ENCODE results near the gene ILDR2.
A peak's percentile ranks its signal among the peaks of the same experiment; 100 is the strongest.

Gene ILDR2

DNA sequence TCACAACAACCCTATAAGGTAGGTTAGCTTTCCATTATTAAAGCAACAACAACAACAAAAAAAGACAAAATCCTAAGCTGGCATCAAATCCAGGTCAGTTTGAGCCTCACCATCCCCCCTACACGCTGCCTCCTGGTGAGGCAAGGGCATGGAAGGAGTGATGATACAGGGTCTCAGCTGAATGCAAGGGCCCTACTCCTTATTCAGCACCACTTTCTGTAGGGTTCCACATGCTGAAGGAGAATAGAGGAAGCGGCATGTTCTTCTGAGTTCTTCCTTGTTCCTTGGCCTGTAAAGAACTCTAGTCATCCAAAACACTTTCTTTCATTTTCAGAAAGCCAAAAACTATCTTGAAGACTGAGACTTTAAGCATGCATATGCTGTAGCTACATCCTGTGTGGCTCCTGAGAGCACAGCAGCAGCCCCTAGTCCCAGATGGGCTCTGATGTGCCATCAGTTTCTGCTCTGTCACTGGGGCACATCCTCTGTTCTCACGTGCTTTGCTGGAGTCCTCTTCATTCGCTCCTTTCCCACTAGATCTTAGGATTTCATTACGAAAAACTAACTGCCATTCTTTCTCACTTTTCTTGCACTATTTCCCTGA, 6.2 kb downstream of the ILDR2 start:
- DNase-seq (ENCODE audit: low spot score): no peak

- no peak for DNase-seq (ENCODE audit: low spot score)
Measured at GRCh38 chr1:166960858-166961474, 14.4 kb downstream of the ILDR2 start.

GRCh38 chr1:166956872-166957271, 18.5 kb downstream of the ILDR2 start:
- DNase-seq (ENCODE audit: low spot score): no peak

GRCh38 chr1:166956057-166956850, 19.1 kb downstream of the ILDR2 start:
- DNase-seq (ENCODE audit: low spot score): no peak

- DNase-seq (ENCODE audit: low spot score): no peak
Measured at GRCh38 chr1:166953491-166953890, 21.8 kb downstream of the ILDR2 start.

DNA sequence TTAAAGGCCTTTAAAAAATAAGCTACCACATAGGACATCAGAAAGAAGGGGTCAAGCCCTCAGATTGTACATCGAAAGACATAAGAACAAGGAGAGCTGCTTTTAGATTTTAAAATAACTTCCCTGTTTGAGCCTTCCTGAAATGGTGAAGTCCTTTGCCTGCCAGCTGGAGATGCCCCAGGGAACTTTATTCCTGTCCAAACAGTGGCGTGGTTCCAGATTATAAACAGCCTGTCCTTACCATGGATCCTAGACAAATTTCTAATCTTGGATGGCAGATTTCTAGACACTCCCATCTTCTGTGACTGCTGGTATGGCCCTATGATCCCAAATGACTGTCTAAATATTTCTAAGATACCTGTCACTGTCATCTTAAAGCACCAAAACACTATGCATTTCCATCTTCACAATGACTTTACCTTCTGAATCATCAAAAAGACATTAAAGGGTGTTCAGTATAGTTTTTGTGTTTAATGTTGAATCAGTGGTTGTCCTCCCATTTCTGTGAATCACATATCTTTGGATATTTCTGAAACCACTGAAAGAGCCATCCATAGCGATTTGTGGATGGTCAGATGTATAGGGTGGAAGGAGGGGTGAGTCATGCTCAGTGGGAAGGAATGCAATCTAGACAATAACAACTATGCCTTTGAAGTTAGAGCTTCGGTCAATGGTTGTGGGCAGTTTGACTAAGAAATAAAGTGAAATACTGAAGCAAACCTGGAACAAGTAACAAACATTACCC, 23.2 kb downstream of the ILDR2 start:
- peak; percentile 95 for DNase-seq (ENCODE audit: low spot score)

DNA sequence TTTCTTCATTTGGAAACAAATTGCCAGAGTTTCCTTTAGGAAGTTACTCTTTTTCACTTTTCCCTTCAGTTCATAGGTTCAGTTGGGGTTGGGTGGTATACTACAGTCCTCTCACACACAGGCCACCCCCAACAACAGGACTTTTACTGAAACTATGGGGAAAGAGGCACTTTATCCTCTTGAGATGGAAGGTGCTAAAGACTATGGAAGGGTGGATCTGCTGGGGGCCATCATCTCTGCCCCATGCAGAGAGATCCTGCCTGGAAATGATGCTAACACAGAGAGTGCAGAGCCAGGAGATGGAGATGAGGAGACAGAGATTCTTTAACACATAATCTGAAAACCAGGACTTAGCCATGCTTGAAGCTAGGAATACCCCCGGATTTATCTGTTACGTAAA, 24.3 kb downstream of the ILDR2 start:
- no peak for DNase-seq (ENCODE audit: low spot score)

DNA sequence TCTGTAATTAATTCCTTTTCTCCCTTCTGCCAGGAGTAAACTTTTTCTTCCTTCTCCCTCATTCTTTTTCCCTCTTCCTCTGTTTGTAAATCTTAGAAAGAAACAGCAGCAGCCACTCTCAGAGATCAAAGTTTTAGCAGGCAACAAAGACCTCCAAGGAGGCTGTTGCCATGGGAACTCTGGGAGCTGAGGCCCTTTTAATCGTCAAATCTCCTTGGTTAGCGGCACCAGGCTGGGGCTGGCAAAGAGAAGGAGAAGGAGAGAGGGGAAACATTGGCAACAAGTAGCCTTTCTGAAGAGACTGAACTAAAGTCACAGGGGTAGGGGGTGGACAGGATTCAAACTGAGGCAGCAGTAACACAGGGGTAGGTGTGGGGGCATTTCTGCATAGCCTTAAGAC, 25.2 kb downstream of the ILDR2 start:
- no peak for DNase-seq (ENCODE audit: low spot score)

DNA sequence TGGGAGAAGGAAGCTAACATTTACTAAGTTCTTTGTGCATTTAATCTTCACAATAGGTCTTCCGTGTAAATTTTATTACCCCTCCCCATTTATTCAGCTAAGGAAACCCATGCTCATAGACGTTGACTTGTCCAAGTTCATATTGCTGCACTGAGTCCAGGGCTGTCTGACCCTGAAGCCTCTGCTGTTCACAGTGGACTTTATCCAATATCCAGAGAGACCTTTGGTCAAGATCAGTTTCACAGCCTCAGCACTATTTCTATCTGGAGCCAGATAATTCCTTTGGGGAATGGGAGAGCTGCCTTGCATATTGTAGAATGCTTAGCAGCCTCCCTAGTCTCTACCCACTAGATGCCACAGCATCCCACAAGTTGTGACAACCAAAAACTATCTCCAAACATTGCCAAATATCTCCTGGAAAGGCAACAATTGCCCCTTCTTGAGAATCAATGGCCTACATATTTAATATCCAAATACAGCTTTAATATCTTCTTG, 26.4 kb downstream of the ILDR2 start:
- DNase-seq (ENCODE audit: low spot score): no peak

DNA sequence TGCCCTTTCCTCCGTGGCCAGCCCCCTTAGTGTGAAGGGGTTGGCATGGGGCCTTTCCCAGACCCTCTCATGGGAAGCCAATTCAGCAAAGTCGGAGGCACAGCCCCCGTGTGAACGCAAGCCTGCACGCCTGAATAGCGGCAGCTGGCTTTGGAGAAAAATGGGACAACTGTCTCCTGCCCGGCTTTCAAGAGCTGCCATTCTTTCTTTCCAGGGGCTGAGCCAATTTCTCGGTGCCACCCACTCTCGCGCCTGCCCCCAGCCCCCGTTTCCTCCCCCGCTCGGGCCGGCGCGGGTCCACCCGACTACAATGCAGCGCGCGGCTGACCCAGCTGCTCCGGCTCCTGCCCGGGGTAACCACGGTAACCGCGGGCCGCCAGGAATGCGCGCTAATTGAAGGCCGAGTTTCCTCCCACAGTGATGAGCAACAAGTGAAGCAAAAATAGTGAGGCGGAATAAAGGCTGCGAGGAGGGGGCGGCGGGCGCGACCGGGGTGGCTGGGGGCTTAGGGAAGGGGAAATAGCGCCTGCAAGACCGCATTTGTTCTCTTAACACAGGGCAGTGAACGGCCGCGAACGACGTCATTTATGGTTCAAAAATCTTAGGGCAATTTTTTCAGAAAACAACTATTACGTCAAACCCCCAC, 27.8 kb downstream of the ILDR2 start:
- DNase-seq (ENCODE audit: low spot score): peak; percentile 22

GRCh38 chr1:166944186-166944967, 31.0 kb downstream of the ILDR2 start:
- DNase-seq (ENCODE audit: low spot score): peak; percentile 32

GRCh38 chr1:166939741-166940375, 35.5 kb downstream of the ILDR2 start:
- DNase-seq (ENCODE audit: low spot score): no peak

DNA sequence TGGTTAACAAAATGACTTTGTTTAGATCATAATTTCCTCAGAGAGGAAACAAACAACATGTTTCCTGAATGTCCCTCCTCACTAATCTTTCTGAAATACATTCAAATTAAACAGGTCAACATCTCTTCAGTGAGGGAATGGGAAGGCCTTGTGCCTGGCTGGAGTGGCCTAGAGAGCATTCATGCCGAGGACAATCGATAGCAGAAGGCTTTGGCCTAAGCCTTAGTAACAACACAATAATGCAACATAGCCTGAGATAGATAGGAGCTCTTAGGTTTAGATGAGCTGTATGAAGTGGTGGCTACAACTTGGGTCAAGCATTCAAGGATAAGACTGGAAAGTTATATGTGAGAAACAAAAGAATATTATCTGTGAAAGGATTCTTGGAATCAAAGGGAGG, 37.4 kb downstream of the ILDR2 start:
- DNase-seq (ENCODE audit: low spot score): no peak

DNA sequence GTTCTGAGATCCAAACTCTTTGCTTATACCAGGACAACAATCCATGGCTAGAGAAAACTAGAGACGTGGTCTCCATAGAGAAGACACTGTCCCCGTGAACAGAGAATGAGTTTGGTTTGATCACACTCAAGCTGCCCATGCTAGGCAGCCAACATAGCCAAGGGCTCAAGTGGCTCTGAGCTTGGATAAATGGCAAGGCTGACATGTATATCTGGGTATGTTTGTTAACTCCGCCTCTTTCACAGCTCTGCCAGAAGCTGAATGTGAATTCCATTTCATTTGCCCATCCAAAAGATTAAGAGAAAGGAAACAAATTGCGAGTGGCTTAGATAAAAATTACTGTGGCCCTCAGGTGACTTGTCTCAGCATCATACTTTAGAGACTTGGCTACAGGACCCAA, 38.0 kb downstream of the ILDR2 start:
- DNase-seq (ENCODE audit: low spot score): no peak

- DNase-seq (ENCODE audit: low spot score): no peak
Measured at GRCh38 chr1:166933633-166934032, 41.7 kb downstream of the ILDR2 start.

DNA sequence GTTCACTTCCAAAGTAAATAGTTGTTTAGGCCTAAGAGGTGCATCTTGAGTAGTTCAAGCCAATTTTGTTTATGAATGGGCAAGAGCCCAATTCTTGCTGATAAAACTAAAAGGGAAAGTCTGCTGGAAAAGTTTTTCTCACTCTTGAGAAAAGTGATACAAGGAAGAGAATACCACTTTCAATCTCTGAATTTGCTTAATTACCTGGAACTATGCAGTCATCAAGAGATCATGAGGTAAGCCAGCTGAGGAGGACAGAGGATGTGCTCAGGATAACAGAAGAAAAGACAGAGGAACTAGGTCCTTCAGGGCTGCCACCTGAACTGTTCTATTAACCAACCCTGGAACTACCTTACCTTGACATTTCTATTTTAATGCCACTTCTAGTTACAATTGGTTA, 42.2 kb downstream of the ILDR2 start:
- DNase-seq (ENCODE audit: low spot score): no peak

GRCh38 chr1:166929911-166930310, 45.4 kb downstream of the ILDR2 start:
- DNase-seq (ENCODE audit: low spot score): no peak

DNA sequence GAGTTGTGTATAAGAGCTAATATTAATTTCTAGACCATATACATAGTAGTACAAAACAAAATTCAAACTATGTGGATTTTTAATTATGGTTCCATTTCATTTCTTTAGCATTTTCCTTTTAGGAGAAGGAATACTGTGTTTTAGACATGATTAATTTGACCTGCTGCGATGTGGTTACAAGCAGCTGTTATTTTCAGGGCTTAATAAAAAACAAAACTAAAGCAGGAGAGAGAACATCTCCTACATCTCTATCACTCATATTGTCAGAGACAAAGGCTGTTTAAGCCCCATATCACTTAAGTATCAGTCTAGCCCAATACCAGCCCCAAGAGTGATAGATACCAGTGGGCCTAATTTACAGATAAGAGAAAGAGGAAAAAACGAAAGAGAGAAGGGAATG, 47.6 kb downstream of the ILDR2 start:
- DNase-seq (ENCODE audit: low spot score): no peak

GRCh38 chr1:166925810-166926478, 49.4 kb downstream of the ILDR2 start:
- DNase-seq (ENCODE audit: low spot score): peak; percentile 59

Data from SW480 (cell line).